ENCODE measurements around the gene EFNA5.

Gene EFNA5

GRCh38 chr5:107541400-107541799 is 129.3 kb downstream of the EFNA5 start:
- DNase-seq: no peak

GRCh38 chr5:107539726-107540330 is 130.9 kb downstream of the EFNA5 start:
- DNase-seq: no peak

GRCh38 chr5:107538805-107539445 is 131.8 kb downstream of the EFNA5 start:
- DNase-seq: no peak

GRCh38 chr5:107538331-107538730 is 132.4 kb downstream of the EFNA5 start:
- DNase-seq: peak; percentile 93

GRCh38 chr5:107535849-107536248 is 134.9 kb downstream of the EFNA5 start:
- no peak for DNase-seq

- DNase-seq: peak; percentile 81
Measured at GRCh38 chr5:107533910-107534876, 136.5 kb downstream of the EFNA5 start.

GRCh38 chr5:107532916-107533315 is 137.8 kb downstream of the EFNA5 start:
- no peak for DNase-seq

GRCh38 chr5:107532169-107532878 is 138.4 kb downstream of the EFNA5 start:
- DNase-seq: no peak

- no peak for DNase-seq
Measured at GRCh38 chr5:107531308-107531707, 139.4 kb downstream of the EFNA5 start.

- no peak for DNase-seq
Measured at GRCh38 chr5:107529618-107530017, 141.1 kb downstream of the EFNA5 start.

- no peak for DNase-seq
Measured at GRCh38 chr5:107526270-107526937, 144.3 kb downstream of the EFNA5 start.

- DNase-seq: no peak
Measured at GRCh38 chr5:107524111-107524510, 146.6 kb downstream of the EFNA5 start.

- DNase-seq: no peak
Measured at GRCh38 chr5:107523029-107523680, 147.6 kb downstream of the EFNA5 start.

- DNase-seq: no peak
Measured at GRCh38 chr5:107522456-107522855, 148.3 kb downstream of the EFNA5 start.

- DNase-seq: peak; percentile 84
Measured at GRCh38 chr5:107519900-107520354, 150.8 kb downstream of the EFNA5 start.

- DNase-seq: no peak
Measured at GRCh38 chr5:107518616-107519015, 152.1 kb downstream of the EFNA5 start.

- peak; percentile 65 for DNase-seq
Measured at GRCh38 chr5:107518190-107518589, 152.5 kb downstream of the EFNA5 start.

- no peak for DNase-seq
Measured at GRCh38 chr5:107517185-107518033, 153.3 kb downstream of the EFNA5 start.

- DNase-seq: no peak
Measured at GRCh38 chr5:107516452-107517184, 154.1 kb downstream of the EFNA5 start.

GRCh38 chr5:107515521-107516080 is 155.1 kb downstream of the EFNA5 start:
- DNase-seq: no peak
